SU-DHL-6 (cell line): ENCODE data around the gene ST3GAL3.

Experiments
- H2AFZ ChIP-seq: fragments of 200-600 bp; sonication (generic); 2 replicates; pipeline ENCODE4 v1.6.1; 2014; ENCODE audit warnings: low read depth, mild to moderate bottlenecking, moderate library complexity, mixed read lengths, antibody characterized with exemption, low read length; ENCODE audit not compliant: severe bottlenecking
- H3F3A ChIP-seq: fragments of 200-600 bp; shearing (Covaris generic); 2 replicates; pipeline ENCODE4 v1.6.0; 2016; ENCODE audit warnings: antibody characterized with exemption, mild to moderate bottlenecking; ENCODE audit not compliant: insufficient read depth
- H3K27ac ChIP-seq: fragments of 200-600 bp; sonication (generic); 2 replicates; pipeline ENCODE4 v1.5.1; 2016; ENCODE audit warnings: low read depth, mild to moderate bottlenecking, low read length, moderate library complexity, mixed read lengths
- H3K27me3 ChIP-seq: fragments of 200-600 bp; sonication (generic), shearing (Covaris generic); 2 replicates; pipeline ENCODE4 v1.6.0; 2014; ENCODE audit warnings: mild to moderate bottlenecking, low read length
- H3K36me3 ChIP-seq: fragments of 200-600 bp; sonication (generic); 2 replicates; pipeline ENCODE4 v1.6.1; 2014; ENCODE audit warnings: mild to moderate bottlenecking, low read length, mixed read lengths
- H3K4me2 ChIP-seq: fragments of 300-600, 200-600 bp; shearing (Covaris generic), sonication (generic); 2 replicates; pipeline ENCODE4 v1.6.0; 2014; ENCODE audit warnings: low read length, low read depth, mild to moderate bottlenecking; ENCODE audit not compliant: poor library complexity, severe bottlenecking
- H3K4me3 ChIP-seq: fragments of 200-600 bp; sonication (generic); 2 replicates; pipeline ENCODE4 v1.5.1; 2014; ENCODE audit warnings: antibody characterized with exemption, low read length, mild to moderate bottlenecking, mixed read lengths; ENCODE audit not compliant: insufficient read depth, poor library complexity, severe bottlenecking
- H3K79me2 ChIP-seq: fragments of 200-600 bp; sonication (generic); 2 replicates; pipeline ENCODE4 v1.6.1; 2014; ENCODE audit warnings: mild to moderate bottlenecking, low read length, moderate library complexity; ENCODE audit not compliant: insufficient read depth
- H3K9ac ChIP-seq: fragments of 200-600 bp; sonication (generic); 2 replicates; pipeline ENCODE4 v1.7.0; 2014; ENCODE audit warnings: mild to moderate bottlenecking, low read length
- H3K9me2 ChIP-seq: fragments of 200-600 bp; sonication (generic); replicated peaks from 2 replicates; pipeline ENCODE4 v1.6.1; 2014; ENCODE audit warnings: low read length; ENCODE audit not compliant: insufficient read depth
- H3K9me3 ChIP-seq: fragments of 200-600 bp; sonication (generic); 2 replicates; pipeline ENCODE4 v1.6.1; 2014; ENCODE audit warnings: low read length, mixed read lengths; ENCODE audit not compliant: insufficient read depth
- H4K20me1 ChIP-seq: fragments of 200-600 bp; sonication (generic); 2 replicates; pipeline ENCODE4 v1.6.1; 2014; ENCODE audit warnings: low read depth, mild to moderate bottlenecking, antibody characterized with exemption, low read length, moderate library complexity, mixed read lengths
- CTCF ChIP-seq: fragments of 200-600 bp; sonication (generic); IDR thresholded peaks from one replicate; pipeline ENCODE4 v1.5.1; 2017; ENCODE audit warnings: antibody characterized with exemption, mild to moderate bottlenecking, low read length, moderate library complexity; ENCODE audit not compliant: insufficient read depth, poor library complexity, severe bottlenecking
- EZH2phosphoT487 ChIP-seq: fragments of 200-600 bp; sonication (generic), shearing (Covaris generic); conservative IDR thresholded peaks from 2 replicates; pipeline ENCODE4 v1.6.1; 2018; ENCODE audit warnings: mild to moderate bottlenecking, antibody characterized with exemption, low read length, moderate library complexity, mixed read lengths

The ST3GAL3 gene

GRCh38 chr1:43958351-43959255 lies 251.3 kb downstream of the ST3GAL3 start:
- no peaks in the 10 kb centered on the region for H4K20me1 ChIP-seq
- H3K9me2 ChIP-seq = no peaks in the 10 kb centered on the region
- no peak overlapping the region for H3K4me3 ChIP-seq
- TF ChIP-seq CTCF (no peak), EZH2phosphoT487 (no peak)
- H3K9ac ChIP-seq = no peak overlapping the region
- no peak overlapping the region for H2AFZ ChIP-seq
- no peaks in the 10 kb centered on the region for H3K36me3 ChIP-seq
- H3K27ac ChIP-seq = no peak overlapping the region
- no peaks in the 10 kb centered on the region for H3K9me3 ChIP-seq
- no peaks in the 10 kb centered on the region for H3F3A ChIP-seq
- no peaks in the 10 kb centered on the region for H3K27me3 ChIP-seq
- H3K4me2 ChIP-seq = no peak overlapping the region
- no peaks in the 10 kb centered on the region; the same call in 1 of the 2 replicates for H3K79me2 ChIP-seq

GRCh38 chr1:43960798-43961197 lies 253.5 kb downstream of the ST3GAL3 start:
- Histone ChIP-seq H3K4me2 (no peak overlapping the region), H3K79me2 (no peaks in the 10 kb centered on the region), H4K20me1 (no peaks in the 10 kb centered on the region), H3K27ac (no peak overlapping the region), H3K4me3 (no peak overlapping the region), H3K9me3 (no peaks in the 10 kb centered on the region), H3F3A (no peaks in the 10 kb centered on the region), H3K9me2 (no peaks in the 10 kb centered on the region), H3K36me3 (no peaks in the 10 kb centered on the region), H3K9ac (no peak overlapping the region), H3K27me3 (no peaks in the 10 kb centered on the region), H2AFZ (no peak overlapping the region)
- TF ChIP-seq EZH2phosphoT487 (no peak), CTCF (no peak)

- no peaks in the 10 kb centered on the region for H3K79me2 ChIP-seq
- no peaks in the 10 kb centered on the region for H3K36me3 ChIP-seq
- TF ChIP-seq CTCF = no peak
- no peak for TF ChIP-seq EZH2phosphoT487
- no peak overlapping the region for H2AFZ ChIP-seq
- no peaks in the 10 kb centered on the region for H3K9me3 ChIP-seq
- no peak overlapping the region for H3K27ac ChIP-seq
- H3K4me2 ChIP-seq = no peak overlapping the region
- no peaks in the 10 kb centered on the region for H3K27me3 ChIP-seq
- no peaks in the 10 kb centered on the region for H3F3A ChIP-seq
- no peaks in the 10 kb centered on the region for H3K9me2 ChIP-seq
- H3K4me3 ChIP-seq = no peak overlapping the region
- H4K20me1 ChIP-seq = no peaks in the 10 kb centered on the region
- H3K9ac ChIP-seq = no peak overlapping the region
Measured at GRCh38 chr1:43961692-43962091, 254.4 kb downstream of the ST3GAL3 start.
